22Rv1 (cell line): ENCODE data around the gene DPF3.

ENCODE experiments used
- ZFX ChIP-seq: fragments of 450-650 bp; IDR thresholded peaks from 2 replicates; pipeline ENCODE4 v1.6.1; 2017; ENCODE audit warnings: antibody characterized with exemption, borderline replicate concordance
- TF ChIP-seq, protein P1 (sequence below): fragments of 450-650 bp; IDR thresholded peaks from 2 replicates; pipeline ENCODE4 v1.5.1; 2017; ENCODE audit warnings: mild to moderate bottlenecking

DNA sequence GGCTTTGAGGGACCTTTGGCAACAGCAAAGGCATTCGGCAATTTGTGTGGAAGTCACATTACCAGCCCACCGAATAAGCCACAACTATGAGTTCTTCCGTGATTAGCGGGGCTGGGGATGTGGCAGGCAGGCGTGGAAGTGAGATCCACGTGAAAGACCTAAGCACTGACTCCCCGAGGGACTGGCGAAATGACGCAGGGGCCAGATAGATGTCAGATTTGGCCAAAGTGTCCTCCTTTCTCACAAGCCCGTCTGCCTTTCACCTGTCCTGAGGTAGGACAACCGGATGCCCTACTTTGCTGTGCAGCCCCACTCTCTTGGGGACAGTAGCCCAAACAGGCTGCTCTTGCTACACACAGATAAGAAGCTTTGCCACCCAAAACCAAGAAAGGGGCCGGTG, 54.5 kb downstream of the DPF3 start:
- TF ChIP-seq, protein P1, sequence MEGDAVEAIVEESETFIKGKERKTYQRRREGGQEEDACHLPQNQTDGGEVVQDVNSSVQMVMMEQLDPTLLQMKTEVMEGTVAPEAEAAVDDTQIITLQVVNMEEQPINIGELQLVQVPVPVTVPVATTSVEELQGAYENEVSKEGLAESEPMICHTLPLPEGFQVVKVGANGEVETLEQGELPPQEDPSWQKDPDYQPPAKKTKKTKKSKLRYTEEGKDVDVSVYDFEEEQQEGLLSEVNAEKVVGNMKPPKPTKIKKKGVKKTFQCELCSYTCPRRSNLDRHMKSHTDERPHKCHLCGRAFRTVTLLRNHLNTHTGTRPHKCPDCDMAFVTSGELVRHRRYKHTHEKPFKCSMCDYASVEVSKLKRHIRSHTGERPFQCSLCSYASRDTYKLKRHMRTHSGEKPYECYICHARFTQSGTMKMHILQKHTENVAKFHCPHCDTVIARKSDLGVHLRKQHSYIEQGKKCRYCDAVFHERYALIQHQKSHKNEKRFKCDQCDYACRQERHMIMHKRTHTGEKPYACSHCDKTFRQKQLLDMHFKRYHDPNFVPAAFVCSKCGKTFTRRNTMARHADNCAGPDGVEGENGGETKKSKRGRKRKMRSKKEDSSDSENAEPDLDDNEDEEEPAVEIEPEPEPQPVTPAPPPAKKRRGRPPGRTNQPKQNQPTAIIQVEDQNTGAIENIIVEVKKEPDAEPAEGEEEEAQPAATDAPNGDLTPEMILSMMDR: no peak
- no peak for TF ChIP-seq ZFX
